ENCODE measurements around the gene RTP2. TPM values are rescaled to one million over a fixed set of nuclear protein-coding genes. Genes with fewer than 3 reads are reported as not detected.

RTP2 gene, protein sequence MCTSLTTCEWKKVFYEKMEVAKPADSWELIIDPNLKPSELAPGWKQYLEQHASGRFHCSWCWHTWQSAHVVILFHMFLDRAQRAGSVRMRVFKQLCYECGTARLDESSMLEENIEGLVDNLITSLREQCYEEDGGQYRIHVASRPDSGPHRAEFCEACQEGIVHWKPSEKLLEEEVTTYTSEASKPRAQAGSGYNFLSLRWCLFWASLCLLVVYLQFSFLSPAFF
- total RNA-seq, result not detected in 2 replicates

DNA sequence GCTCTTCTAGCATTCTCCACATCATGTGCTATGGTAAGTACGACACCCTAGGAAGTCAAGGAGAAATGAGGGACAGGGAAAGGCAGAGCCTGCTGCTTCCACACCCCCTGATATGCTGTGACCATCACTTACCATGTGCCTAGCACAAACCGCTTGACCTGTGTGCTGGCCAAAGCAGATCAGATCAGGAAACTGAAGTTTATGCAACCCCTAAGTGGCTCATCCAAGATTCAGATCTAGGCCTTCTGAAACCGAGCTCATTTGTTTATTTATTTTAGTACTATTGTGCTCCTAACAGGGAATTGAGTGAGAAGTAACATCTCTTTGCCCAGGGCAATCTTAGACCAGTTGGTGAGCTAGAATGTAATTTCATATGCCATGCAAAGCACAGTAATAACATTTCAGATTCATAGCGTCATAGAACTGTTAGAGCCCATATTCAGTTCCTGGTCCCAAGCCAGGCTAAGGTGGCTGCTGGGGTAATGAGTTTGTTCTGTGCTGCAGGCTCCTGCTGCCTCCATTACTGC lies at the start of gene RTP2:
RTP2 (minus strand) TSS at position 51 of the 527 bp plus-strand sequence. CDS start 429 bp downstream, outside the sequence.

DNA sequence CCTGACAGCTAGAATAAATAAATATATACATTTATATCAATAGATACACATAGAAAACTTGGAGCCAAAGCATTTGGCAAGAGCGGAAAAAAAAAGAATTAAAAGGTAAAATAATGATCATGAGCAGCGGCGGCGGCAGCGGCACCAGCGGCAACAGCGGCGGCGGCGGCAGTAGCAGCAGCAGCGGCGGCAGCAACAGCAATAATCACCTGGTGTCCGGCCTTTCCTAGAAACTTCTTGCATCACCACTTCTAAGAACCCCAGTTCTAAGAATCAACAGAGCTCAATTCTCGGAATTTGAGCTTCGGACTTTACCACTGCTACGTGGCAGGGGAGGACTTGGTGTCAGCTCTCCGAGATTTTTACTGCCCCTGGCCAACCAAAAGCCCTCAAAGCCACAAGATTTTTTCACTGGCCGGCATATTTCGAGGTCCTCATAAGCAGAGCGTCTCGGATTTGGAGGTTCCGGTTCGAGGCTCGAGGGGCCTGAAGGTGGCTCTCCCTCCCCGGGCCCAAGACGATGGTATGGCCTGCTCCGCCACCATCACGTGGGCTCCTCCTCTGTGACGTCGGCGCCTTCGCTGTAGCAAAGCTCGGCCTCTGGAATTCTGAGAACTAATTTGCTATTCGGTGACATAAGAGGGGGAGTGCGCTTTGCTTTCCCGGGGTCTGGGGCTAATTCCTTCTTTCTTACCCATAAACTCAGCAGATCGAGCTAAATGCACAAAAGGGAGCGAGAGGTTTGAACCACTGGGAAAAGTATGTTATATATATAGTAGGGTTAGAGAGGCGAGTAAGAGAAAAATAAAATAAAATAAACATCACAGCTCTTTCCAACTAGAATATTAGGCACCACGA lies 43.1 kb upstream of the RTP2 start, which contains the start of gene BCL6:
BCL6 (minus strand) TSS at position 268 of the 858 bp plus-strand sequence. CDS start 11,775 bp downstream, outside the sequence.

DNA sequence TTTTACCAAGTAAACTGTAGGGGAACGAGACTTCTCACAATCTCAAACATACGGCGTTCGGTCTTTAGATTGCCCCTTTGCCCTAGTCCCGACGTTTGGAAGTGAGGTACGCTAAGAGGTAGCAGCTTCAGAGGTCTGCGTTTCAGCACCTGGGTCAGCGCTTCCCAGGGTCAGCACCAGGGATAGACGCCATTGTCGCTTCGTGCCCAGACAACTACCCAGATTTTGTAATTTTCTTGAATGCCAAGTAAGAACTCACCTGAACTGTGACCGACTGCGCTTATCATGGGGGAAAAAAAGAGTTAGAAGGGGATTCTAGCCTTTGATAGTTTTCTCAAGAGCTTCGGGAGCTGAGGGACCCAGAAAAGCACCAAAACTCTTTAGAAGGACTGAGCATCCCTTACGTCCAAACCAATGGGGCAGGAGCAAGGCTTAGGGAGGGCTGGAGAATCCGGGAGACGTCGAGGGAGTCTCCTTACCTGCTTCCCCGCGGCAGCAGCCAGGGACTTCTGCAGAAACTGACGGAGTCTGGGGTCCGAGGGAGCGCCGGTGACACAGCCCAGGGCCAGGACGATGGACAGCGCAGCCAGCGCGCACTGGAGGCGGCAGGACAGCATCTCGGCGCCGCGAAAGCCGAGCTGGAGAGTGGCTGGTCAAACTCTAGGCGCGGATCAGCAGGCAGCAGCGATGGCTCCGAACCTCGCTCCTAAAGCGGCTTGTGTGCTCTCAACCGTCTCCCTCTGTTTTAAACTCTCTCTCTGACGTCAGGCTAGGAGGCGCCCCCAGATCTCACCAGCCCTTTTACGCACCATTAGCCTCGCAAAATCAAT lies 32.5 kb downstream of the RTP2 start, which contains the start of gene SST:
SST (minus strand) TSS at position 720 of the 830 bp plus-strand sequence; CDS start at position 617, 103 bp downstream.

Other genes with a start within 250 kb of the RTP2 start
- gene SST, start 32.2 kb downstream of the RTP2 start, total RNA-seq, result not detected in 2 replicates
- 7.9 and 9.9 TPM in 2 replicates for gene BCL6, start 42.9 kb upstream of the RTP2 start, total RNA-seq